K562 treated with DMSO at 1 percent for 12 hours (cell line): ENCODE measurements around the gene AGTR1. TPM values are rescaled to one million over a fixed set of nuclear protein-coding genes. Genes with fewer than 3 reads are reported as not detected.

Source experiments
- total RNA-seq: library from RNA; unstranded; fragments of 300-600 nt; gene quantifications from 2 replicates; pipeline ENCODE4 v1.2.3, GENCODE V29; 2022; ENCODE audit not compliant: insufficient read depth

The AGTR1 gene
- not detected in 2 replicates for total RNA-seq

DNA sequence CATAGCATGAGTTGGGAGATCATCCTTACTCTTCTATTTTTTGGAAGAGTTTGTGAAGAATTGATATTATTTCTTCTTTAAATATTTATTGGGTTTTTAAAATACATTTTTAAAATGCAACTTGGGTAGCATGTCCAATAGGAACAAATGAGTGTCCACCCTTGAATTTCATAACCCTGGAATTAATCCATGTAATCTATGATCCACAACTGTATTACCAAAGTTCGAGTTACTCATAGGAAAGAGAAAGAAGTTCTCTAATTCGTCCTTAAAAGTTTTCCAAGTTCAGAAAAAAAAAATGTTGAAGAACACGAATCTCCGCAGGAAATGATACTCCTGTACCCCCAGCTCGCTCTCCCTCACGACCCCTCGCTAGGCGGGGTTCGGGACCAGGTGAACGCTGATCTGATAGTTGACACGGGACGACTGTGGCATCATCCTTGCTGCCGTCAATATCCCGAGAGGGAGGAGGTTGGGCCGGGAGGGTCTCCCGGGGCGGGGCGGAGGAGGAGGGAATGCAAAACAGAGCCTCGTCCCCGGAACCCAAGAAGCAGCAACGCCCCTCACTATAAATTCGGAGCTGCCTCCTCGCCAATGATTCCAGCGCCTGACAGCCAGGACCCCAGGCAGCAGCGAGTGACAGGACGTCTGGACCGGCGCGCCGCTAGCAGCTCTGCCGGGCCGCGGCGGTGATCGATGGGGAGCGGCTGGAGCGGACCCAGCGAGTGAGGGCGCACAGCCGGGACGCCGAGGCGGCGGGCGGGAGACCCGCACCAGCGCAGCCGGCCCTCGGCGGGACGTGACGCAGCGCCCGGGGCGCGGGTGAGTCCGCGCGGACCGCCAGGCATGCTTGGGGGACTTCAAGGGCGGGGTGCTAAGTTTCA lies at the start of gene AGTR1:
Gene AGTR1, plus strand, starts transcription at position 598 of the 884 bp plus-strand sequence. CDS start 43,133 bp downstream, outside the sequence.

Other genes starting within 250 kb of the AGTR1 start
- gene CPB1, start 129.9 kb downstream of the AGTR1 start, total RNA-seq = not detected in 2 replicates
- gene CPA3, start 167.4 kb downstream of the AGTR1 start, total RNA-seq = not detected in 2 replicates